C4-2B (cell line): ENCODE results near the gene LIG3.
"Not testable (repeated sequence)": the region's sequence is repeated elsewhere in the genome, so short reads cannot be mapped to it uniquely, and the experiment has no call there.

Experiments used
- H3K27ac ChIP-seq: fragments of 450-650 bp; 2 replicates; pipeline ENCODE4 v1.5.1; 2017
- ZFX ChIP-seq: fragments of 450-650 bp; IDR thresholded peaks from 2 replicates; pipeline ENCODE4 v1.6.1; 2017
- TF ChIP-seq, protein P1 (sequence below): fragments of 450-650 bp; conservative IDR thresholded peaks from 2 replicates; pipeline ENCODE4 v1.5.1; 2017; ENCODE audit warnings: mild to moderate bottlenecking

LIG3 gene

DNA sequence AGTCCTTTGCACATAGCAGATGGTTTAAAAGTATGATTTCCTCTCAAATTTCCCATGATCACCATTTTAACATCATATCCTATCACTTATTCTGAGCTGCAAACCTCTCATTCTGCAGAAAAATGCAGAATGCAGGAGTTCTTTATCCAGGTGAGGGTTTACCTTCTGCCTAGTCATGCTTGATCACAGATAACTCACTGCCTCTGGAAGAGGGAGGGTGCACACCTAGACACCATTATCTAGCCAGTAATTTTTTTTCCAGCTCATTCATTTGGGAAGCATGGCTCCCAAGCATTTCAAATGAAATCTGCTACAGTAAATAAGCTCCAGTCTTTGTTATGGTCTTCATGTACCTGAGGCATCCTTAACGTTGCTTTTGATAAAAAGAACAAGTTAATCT lies 45.2 kb downstream of the LIG3 start:
- no peak for TF ChIP-seq ZFX
- TF ChIP-seq, protein P1, sequence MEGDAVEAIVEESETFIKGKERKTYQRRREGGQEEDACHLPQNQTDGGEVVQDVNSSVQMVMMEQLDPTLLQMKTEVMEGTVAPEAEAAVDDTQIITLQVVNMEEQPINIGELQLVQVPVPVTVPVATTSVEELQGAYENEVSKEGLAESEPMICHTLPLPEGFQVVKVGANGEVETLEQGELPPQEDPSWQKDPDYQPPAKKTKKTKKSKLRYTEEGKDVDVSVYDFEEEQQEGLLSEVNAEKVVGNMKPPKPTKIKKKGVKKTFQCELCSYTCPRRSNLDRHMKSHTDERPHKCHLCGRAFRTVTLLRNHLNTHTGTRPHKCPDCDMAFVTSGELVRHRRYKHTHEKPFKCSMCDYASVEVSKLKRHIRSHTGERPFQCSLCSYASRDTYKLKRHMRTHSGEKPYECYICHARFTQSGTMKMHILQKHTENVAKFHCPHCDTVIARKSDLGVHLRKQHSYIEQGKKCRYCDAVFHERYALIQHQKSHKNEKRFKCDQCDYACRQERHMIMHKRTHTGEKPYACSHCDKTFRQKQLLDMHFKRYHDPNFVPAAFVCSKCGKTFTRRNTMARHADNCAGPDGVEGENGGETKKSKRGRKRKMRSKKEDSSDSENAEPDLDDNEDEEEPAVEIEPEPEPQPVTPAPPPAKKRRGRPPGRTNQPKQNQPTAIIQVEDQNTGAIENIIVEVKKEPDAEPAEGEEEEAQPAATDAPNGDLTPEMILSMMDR = no peak
- no peak overlapping the region for H3K27ac ChIP-seq

DNA sequence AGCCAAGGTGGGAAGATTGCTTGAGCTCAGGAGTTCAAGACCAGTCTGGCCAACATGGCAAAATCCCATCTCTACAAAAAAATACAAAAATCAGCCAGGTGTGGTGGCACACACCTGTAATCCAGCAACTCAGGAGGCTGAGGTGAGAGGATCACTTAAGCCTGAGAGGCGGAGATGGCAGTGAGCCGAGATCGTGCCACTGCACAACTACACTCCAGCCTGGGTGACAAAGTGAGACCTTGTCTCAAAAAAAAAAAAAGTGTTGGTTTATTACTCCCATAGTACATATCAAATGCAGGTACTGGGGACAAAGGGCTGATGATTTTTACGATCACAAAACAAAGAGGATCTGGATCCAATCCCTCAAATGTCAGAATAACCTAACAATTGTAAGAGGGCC lies 47.8 kb downstream of the LIG3 start:
- not testable (repeated sequence) for H3K27ac ChIP-seq

DNA sequence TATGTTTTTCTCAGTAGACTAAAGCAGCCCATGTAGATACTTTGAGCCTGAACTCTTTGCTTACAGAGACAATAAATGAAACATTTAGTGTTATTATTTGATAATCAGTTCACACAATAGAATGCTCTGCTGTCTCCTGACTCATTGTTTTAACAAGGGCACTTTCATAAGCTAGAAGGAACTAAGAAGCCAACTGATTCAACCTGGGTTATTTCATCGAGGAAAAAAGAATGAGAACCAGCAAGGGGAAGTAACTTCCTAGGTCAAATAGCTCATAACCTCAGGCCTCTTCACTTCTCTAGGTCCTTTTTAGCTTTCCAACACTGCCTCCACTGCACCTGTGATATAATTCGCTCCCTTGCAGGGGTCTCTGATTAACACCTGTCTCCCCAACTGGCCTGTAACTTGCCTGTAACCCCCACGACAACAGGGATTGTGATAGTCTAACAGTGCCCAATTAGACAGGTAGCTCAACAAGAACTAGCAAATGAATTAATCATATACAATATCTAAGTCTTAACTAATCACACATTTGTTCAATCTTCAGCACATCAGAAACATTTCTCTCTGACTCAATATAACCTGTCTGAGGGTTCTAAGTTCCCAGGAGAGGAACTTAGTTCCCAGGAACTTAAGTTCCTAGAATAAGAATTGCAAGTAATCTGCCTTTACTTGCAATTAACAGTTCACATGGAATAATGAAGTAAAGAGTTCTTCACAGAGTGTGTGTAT lies 48.4 kb downstream of the LIG3 start:
- H3K27ac ChIP-seq = no peak overlapping the region
- TF ChIP-seq, protein P1 = no peak
- TF ChIP-seq ZFX = no peak

DNA sequence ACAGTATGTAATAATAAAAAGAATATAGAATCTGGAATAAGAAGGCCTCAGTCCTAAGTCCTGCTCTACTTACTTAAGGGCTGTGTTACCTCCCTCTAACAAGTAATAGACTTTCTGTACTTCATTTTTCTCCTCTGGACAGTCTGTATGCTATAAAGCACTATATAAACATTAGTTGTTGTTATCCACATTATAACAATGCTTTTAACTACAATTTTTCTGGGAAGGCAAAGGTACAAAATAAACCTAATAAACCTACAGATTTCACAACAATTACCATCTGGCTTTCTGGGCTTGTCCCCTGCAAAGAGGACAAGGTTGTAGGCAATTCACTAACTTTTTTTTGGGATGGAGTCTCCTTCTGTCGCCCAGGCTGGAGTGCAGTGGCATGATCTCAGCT lies 50.5 kb downstream of the LIG3 start:
- no peak for TF ChIP-seq ZFX
- TF ChIP-seq, protein P1 = no peak
- peak overlapping the region; percentile 54 for H3K27ac ChIP-seq

DNA sequence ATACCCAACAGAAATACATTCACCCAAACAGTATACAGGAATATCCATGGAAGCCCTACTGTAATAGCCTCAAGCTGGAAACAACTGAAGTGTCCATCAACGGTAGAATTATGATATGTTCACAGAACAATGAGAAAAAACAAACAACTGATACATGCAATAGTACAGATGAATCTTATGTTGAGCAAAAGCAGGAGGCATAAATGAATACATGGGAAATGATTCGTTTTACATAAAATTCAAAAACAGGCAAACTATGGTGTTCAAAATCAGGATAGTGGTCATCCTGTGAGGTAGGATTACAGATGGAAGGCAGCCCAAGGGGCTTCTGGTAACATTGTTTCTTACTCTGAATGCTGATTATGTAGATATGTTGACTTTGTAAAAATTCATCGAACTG lies 58.1 kb downstream of the LIG3 start:
- TF ChIP-seq, protein P1 = no peak
- TF ChIP-seq ZFX = no peak
- no peak overlapping the region for H3K27ac ChIP-seq

DNA sequence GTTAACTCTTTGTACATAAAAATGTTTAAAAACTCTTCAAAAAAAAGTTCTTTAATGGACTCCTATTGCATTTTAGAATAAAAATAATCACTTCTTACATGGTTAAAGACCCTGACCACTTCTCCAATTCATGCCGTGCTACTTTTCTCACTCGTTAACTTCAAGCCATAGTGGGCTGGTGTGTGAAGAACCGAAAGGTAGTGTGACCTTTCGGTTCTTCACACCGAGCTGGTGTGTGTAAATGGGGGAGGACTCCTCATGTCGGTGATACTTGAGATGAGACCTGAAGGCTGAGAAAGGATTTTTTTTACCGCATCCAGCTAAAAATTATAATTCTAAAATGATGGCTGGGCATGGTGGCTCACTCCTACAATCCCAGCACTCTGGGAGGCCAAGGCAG lies 61.1 kb downstream of the LIG3 start:
- no peak overlapping the region for H3K27ac ChIP-seq
- no peak for TF ChIP-seq ZFX
- TF ChIP-seq, protein P1 = no peak

DNA sequence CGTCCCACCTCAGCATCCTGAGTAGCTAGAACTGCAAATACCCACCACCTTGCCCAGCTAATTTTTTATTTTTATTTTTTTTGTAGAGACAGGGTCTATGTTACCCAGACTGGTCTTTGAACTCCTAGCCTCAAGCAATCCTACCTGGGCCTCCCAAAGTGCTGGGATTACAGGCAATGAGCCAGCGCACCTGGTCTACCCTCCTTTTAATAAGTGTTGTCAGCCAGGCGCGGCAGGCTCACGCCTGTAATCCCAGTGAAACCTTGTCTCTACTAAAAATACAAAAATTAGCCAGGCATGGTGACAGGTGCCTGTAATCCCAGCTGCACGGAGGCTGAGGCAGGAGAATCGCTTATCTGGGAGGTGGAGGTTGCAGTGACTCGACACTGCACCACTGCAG lies 63.9 kb downstream of the LIG3 start:
- TF ChIP-seq, protein P1 = no peak
- no peak for TF ChIP-seq ZFX
- no peak overlapping the region for H3K27ac ChIP-seq

DNA sequence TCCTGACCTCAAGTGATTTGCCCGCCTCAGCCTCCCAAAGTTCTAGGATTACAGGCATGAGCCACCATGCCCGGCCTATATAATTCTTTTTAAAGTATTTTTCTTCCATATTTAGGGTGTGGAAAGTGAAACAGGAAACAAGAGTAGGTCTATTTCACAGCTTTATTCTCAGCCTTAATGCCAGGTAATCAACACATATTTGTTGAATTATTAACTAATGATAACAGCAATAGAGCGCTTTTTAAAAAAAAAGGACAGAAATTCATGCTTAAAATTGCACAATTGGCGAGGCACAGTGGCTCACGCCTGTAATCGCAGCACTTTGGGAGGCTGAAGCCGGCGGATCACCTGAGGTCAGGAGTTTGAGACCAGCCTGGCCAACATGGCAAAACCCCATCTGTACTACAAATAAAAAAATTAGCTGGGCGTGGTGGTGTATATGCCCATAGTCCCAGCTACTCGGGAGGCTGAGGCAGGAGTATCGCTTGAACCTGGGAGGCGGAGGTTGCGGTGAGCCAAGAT lies 65.2 kb downstream of the LIG3 start:
- not testable (repeated sequence) for H3K27ac ChIP-seq
